ENCODE measurements around the gene DKK3.

DNA sequence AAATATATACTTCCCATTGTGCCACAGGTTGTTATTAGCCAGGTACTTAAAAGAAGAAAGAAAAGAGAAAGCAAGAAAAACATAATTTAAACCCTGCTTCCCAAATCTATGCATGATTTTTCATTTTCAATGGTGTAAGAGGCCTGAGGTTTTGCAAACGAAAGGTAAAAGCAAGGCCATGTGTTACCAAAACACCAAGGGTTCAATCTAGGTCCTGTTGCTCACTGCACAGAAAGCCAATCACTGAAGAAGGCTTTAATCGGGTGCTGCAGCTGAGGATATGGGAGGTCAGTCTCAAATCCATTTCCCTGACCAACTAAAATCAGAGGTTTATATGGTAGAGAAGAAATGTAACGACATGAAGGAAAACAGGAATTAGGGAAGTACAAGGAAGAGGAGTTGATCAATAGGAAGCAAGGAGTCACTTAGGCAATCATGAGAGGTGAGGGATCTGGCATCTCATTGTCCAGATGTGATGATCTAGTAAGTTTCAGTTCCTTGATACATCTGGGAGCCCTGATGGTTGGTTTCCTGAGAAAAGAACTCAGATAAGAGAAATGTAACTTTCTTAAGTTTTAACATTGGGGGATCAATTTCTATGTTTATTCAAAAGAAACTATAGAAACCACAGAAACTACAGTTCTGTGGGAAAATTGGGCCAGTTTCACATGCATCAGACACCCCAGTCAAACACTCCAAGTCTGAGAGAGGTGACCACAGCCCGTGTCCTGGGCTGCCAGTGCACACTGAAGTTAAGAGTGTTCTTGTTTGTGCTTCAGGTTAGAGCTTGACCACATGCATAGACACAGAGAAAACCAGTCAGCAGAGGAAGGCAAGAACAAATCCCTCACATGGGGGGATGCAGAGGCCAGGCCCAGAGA is 18.1 kb upstream of the DKK3 start:
- TF ChIP-seq, protein P1, sequence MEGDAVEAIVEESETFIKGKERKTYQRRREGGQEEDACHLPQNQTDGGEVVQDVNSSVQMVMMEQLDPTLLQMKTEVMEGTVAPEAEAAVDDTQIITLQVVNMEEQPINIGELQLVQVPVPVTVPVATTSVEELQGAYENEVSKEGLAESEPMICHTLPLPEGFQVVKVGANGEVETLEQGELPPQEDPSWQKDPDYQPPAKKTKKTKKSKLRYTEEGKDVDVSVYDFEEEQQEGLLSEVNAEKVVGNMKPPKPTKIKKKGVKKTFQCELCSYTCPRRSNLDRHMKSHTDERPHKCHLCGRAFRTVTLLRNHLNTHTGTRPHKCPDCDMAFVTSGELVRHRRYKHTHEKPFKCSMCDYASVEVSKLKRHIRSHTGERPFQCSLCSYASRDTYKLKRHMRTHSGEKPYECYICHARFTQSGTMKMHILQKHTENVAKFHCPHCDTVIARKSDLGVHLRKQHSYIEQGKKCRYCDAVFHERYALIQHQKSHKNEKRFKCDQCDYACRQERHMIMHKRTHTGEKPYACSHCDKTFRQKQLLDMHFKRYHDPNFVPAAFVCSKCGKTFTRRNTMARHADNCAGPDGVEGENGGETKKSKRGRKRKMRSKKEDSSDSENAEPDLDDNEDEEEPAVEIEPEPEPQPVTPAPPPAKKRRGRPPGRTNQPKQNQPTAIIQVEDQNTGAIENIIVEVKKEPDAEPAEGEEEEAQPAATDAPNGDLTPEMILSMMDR (IDR thresholded peaks at IDR 0.05; ENCODE audit: borderline replicate concordance, extremely low read depth, low read length, poor library complexity, severe bottlenecking) = no peak
- TF ChIP-seq EZH2 (IDR thresholded peaks at IDR 0.05; ENCODE audit: borderline replicate concordance, low read depth, low read length, severe bottlenecking) = no peak
